Natural killer cell (primary cell): ENCODE data around the gene TGFBR3. TPM values are rescaled to one million over a fixed set of nuclear protein-coding genes. Genes with fewer than 3 reads are reported as not detected.
A peak's percentile ranks its signal among the peaks of the same experiment; 100 is the strongest.

Experiments
- ATAC-seq, 3 donors: fragments of 150-1000 bp in 2 of 3; fragments of 200-7000 bp in 1 of 3; cut with Tn5 transposase; 1 replicate in 1 of 3; 2 replicates in 2 of 3; pipeline ENCODE4 v1.10.0; 2021; ENCODE audit warnings: mild to moderate bottlenecking in 2 of 3, moderate library complexity in 2 of 3
- DNase-seq, 2 donors: peaks; one replicate each; pipeline versions ENCODE4 v3.0.0 to v3.0.0-alpha.2; 2013 to 2021; ENCODE audit warnings: mixed read lengths in 1 of 2
- H3K27ac ChIP-seq: one replicate; pipeline ENCODE4 v1.5.1; 2013; ENCODE audit warnings: mild to moderate bottlenecking, low read length
- H3K27me3 ChIP-seq: one replicate; pipeline ENCODE4 v1.6.1; 2013; ENCODE audit warnings: low read length; ENCODE audit not compliant: control insufficient read depth, insufficient read depth
- H3K36me3 ChIP-seq: one replicate; pipeline ENCODE4 v1.6.1; 2013; ENCODE audit warnings: low read length; ENCODE audit not compliant: control insufficient read depth, insufficient read depth
- H3K4me1 ChIP-seq: one replicate; pipeline ENCODE4 v1.6.1; 2013; ENCODE audit warnings: low read length; ENCODE audit not compliant: control insufficient read depth, insufficient read depth
- H3K4me3 ChIP-seq: one replicate; pipeline ENCODE4 v1.5.1; 2013; ENCODE audit warnings: low read length
- H3K9me3 ChIP-seq: one replicate; pipeline ENCODE4 v1.6.1; 2013; ENCODE audit warnings: low read length; ENCODE audit not compliant: control insufficient read depth, insufficient read depth
- H3K27ac Mint-ChIP-seq, 2 donors: one replicate each; pipeline ENCODE4 v1.8.0; 2022; ENCODE audit warnings: mild to moderate bottlenecking in 2 of 2, mixed read lengths in 2 of 2, moderate library complexity in 1 of 2
- H3K27me3 Mint-ChIP-seq, 2 donors: one replicate each; pipeline ENCODE4 v1.8.0; 2022; ENCODE audit warnings: low read depth in 2 of 2, mixed read lengths in 2 of 2
- H3K36me3 Mint-ChIP-seq: one replicate; pipeline ENCODE4 v1.8.0; 2022; ENCODE audit warnings: mixed read lengths
- H3K4me1 Mint-ChIP-seq, 2 donors: one replicate each; pipeline ENCODE4 v1.8.0; 2022; ENCODE audit warnings: mixed read lengths in 2 of 2
- H3K4me3 Mint-ChIP-seq: one replicate; pipeline ENCODE4 v1.8.0; 2022; ENCODE audit warnings: mild to moderate bottlenecking, moderate library complexity, mixed read lengths
- H3K9me3 Mint-ChIP-seq, 2 donors: one replicate each; pipeline ENCODE4 v1.8.0; 2022; ENCODE audit warnings: mixed read lengths in 2 of 2
- CTCF ChIP-seq: fragments of 200-600 bp; IDR thresholded peaks from one replicate; pipeline ENCODE4 v1.8.0; 2022; ENCODE audit warnings: antibody characterized with exemption
- WGBS: methylation state at CpG from one replicate; pipeline ENCODE4 v1.1.7; 2013; ENCODE audit warnings: missing lambda C conversion rate; ENCODE audit not compliant: insufficient coverage; 5-methylcytosine and 5-hydroxymethylcytosine counted together
- intact Hi-C: fragments of 100-400 bp; cut with micrococcal nuclease; formaldehyde crosslinking; loops from one replicate; pipeline ENCODE4 v1.14.2; 2022
- total RNA-seq, 4 donors: library from RNA; stranded (reverse); fragments of 120-200 nt in 1 of 4; gene quantifications; one replicate each; pipeline versions ENCODE4 v1.2.3 to v1.2.4, GENCODE V29; 2013 to 2022

Gene TGFBR3
- total RNA-seq, 3 donors from 2014 or later (not counting 1 experiment from before 2014, with no cell fraction given): 225 to 274 (median 243) TPM

DNA sequence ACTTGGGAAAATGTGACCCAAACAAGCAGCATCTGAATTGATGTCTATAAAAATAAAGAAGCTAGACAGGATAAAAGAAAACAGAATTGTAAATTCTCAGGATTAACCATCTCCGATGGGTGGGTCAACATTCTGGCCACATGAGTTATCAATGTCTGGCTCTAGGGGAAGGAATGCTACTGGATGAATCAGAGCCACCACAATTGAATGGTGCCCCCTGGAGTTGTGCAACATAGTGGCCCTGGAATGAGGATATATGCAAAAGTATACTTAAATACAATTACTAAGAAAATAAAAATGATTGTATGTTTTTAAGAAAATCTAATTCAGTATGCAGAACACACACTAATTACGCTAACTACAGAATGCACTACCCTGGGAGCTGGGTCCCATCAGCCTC, 185.6 kb downstream of the TGFBR3 start:
- 100% methylated on average over 1 of the region's 2 CpGs for WGBS
- Histone ChIP-seq H3K9me3 (no peaks in the 10 kb centered on the region), H3K4me1 (peaks cover 17% of the 10 kb centered on the region), H3K27ac (no peak overlapping the region), H3K4me3 (no peak overlapping the region), H3K36me3 (peaks cover 57% of the 10 kb centered on the region), H3K27me3 (no peaks in the 10 kb centered on the region)
- Mint-ChIP-seq H3K27me3 (no peaks in the 10 kb centered on the region), H3K36me3 (peaks cover 42% of the 10 kb centered on the region), H3K4me1 (peaks cover 71 to 74% of the 10 kb centered on the region in 2 donors), H3K4me3 (no peak overlapping the region), H3K27ac (peak overlapping the region; percentile 90 to 91), H3K9me3 (no peaks in the 10 kb centered on the region)
- intact Hi-C loops: no loop called here
- DNase-seq: no peak
- no peak for ATAC-seq
- TF ChIP-seq CTCF: no peak

GRCh38 chr1:91699339-91699974, 186.5 kb downstream of the TGFBR3 start:
- DNase-seq: no peak
- ATAC-seq: no peak
- Histone ChIP-seq H3K27me3 (no peaks in the 10 kb centered on the region), H3K4me1 (peaks cover 17% of the 10 kb centered on the region), H3K4me3 (no peak overlapping the region), H3K9me3 (no peaks in the 10 kb centered on the region), H3K36me3 (peaks cover 60% of the 10 kb centered on the region), H3K27ac (no peak overlapping the region)
- H3K9me3 Mint-ChIP-seq: no peaks in the 10 kb centered on the region
- no peak for TF ChIP-seq CTCF
- H3K36me3 Mint-ChIP-seq: peaks cover 51% of the 10 kb centered on the region
- 77% methylated on average over 4 of the region's 4 CpGs for WGBS
- H3K27ac Mint-ChIP-seq: peak overlapping the region; percentile 90 to 91
- H3K27me3 Mint-ChIP-seq: no peaks in the 10 kb centered on the region
- peaks cover 65 to 72% of the 10 kb centered on the region in 2 donors for H3K4me1 Mint-ChIP-seq
- H3K4me3 Mint-ChIP-seq: peak overlapping the region; percentile 83
- intact Hi-C loops: no loop called here

- no peak for TF ChIP-seq CTCF
- peak overlapping the region; percentile 44 for H3K27ac ChIP-seq
- no peak for ATAC-seq
- 83% methylated on average over 2 of the region's 2 CpGs for WGBS
- H3K36me3 ChIP-seq: peaks cover 65% of the 10 kb centered on the region
- no peaks in the 10 kb centered on the region for H3K9me3 ChIP-seq
- H3K4me3 ChIP-seq: no peak overlapping the region
- peaks cover 57% of the 10 kb centered on the region for H3K36me3 Mint-ChIP-seq
- peak overlapping the region; percentile 81 for H3K4me3 Mint-ChIP-seq
- no peaks in the 10 kb centered on the region for H3K27me3 ChIP-seq
- intact Hi-C loops: no loop called here
- H3K4me1 Mint-ChIP-seq: peaks cover 61 to 73% of the 10 kb centered on the region in 2 donors
- peaks cover 20% of the 10 kb centered on the region for H3K4me1 ChIP-seq
- no peaks in the 10 kb centered on the region for H3K27me3 Mint-ChIP-seq
- DNase-seq: no peak
- peak overlapping the region; percentile 90 to 91 for H3K27ac Mint-ChIP-seq
- H3K9me3 Mint-ChIP-seq: no peaks in the 10 kb centered on the region
These were observed 188.1 kb downstream of the TGFBR3 start for GRCh38 chr1:91697861-91698260.

DNA sequence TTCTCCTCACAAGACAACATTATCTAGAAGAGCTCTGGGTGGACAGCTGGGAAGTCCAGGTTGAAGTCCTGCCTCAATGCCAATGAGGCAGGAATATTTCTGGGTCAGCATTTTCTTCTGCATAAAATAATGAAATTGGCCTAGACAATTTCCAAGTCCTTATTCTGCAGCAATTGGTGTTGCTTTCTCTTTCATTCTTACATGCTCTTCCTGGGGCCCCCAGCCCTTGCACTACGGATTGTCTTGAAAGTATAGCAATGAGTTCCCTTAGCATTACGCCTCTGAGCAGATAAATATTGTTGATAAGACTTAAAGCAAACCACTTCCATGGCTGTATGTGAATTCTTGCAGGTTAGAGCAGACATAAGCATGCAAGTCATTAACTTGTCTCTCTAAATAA, 188.5 kb downstream of the TGFBR3 start:
- ATAC-seq (peak; percentile 91 to 97 (median 92)), DNase-seq (peak; percentile 34 to 70)
- Histone ChIP-seq H3K4me1 (peaks cover 20% of the 10 kb centered on the region), H3K27me3 (no peaks in the 10 kb centered on the region), H3K9me3 (no peaks in the 10 kb centered on the region), H3K36me3 (peaks cover 69% of the 10 kb centered on the region), H3K27ac (peak overlapping the region; percentile 44), H3K4me3 (no peak overlapping the region)
- no peaks in the 10 kb centered on the region for H3K27me3 Mint-ChIP-seq
- intact Hi-C loops: no loop called here
- peak overlapping the region; percentile 90 to 91 for H3K27ac Mint-ChIP-seq
- TF ChIP-seq CTCF: no peak
- peaks cover 65 to 77% of the 10 kb centered on the region in 2 donors for H3K4me1 Mint-ChIP-seq
- H3K4me3 Mint-ChIP-seq: peak overlapping the region; percentile 81
- WGBS: 10% methylated on average over 2 of the region's 2 CpGs
- H3K9me3 Mint-ChIP-seq: no peaks in the 10 kb centered on the region
- peaks cover 62% of the 10 kb centered on the region for H3K36me3 Mint-ChIP-seq
